ENCODE data around the gene PPP3R1.

DNA sequence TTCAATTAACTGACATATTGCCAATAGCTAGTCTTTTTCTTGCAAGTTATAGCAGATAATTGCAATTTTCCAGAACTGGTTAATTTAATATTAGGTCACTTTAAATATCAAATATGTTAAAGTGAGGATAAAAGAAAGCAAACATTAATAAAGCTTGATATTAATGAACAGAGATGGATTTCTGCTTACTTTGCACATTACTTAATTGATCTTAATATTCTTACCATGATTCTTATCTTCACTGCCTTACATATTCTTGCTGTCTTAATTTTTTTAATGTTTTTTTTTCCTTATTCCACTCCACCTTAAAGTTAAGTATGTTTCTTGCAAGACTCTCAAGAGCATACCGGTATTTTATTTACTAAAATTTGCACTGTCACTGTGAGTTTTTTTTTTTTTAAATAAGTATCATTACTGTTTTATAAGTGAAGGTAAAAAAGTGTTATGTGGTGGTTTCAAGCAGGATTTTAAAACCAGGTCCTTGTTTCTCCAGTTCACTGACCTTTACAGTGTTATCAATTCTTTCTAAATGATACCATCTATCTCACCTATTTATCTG is 33.9 kb downstream of the PPP3R1 start:
- TF ChIP-seq, protein P1, sequence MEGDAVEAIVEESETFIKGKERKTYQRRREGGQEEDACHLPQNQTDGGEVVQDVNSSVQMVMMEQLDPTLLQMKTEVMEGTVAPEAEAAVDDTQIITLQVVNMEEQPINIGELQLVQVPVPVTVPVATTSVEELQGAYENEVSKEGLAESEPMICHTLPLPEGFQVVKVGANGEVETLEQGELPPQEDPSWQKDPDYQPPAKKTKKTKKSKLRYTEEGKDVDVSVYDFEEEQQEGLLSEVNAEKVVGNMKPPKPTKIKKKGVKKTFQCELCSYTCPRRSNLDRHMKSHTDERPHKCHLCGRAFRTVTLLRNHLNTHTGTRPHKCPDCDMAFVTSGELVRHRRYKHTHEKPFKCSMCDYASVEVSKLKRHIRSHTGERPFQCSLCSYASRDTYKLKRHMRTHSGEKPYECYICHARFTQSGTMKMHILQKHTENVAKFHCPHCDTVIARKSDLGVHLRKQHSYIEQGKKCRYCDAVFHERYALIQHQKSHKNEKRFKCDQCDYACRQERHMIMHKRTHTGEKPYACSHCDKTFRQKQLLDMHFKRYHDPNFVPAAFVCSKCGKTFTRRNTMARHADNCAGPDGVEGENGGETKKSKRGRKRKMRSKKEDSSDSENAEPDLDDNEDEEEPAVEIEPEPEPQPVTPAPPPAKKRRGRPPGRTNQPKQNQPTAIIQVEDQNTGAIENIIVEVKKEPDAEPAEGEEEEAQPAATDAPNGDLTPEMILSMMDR (IDR thresholded peaks at IDR 0.05 in 2 of 3, conservative IDR thresholded peaks at IDR 0.05 in 1 of 3; ENCODE audit: insufficient read depth in 2 of 3, low read depth in 1 of 3, low read length in 3 of 3): no peak
- no peak for TF ChIP-seq SETDB1 (IDR thresholded peaks at IDR 0.05; ENCODE audit: low read length)
- TF ChIP-seq KLF6 (CRISPR knock-in tag; IDR thresholded peaks at IDR 0.05; ENCODE audit: borderline replicate concordance): no peak
- no peak for TF ChIP-seq JUNB (CRISPR knock-in tag; conservative IDR thresholded peaks at IDR 0.05)
- TF ChIP-seq, protein P2, sequence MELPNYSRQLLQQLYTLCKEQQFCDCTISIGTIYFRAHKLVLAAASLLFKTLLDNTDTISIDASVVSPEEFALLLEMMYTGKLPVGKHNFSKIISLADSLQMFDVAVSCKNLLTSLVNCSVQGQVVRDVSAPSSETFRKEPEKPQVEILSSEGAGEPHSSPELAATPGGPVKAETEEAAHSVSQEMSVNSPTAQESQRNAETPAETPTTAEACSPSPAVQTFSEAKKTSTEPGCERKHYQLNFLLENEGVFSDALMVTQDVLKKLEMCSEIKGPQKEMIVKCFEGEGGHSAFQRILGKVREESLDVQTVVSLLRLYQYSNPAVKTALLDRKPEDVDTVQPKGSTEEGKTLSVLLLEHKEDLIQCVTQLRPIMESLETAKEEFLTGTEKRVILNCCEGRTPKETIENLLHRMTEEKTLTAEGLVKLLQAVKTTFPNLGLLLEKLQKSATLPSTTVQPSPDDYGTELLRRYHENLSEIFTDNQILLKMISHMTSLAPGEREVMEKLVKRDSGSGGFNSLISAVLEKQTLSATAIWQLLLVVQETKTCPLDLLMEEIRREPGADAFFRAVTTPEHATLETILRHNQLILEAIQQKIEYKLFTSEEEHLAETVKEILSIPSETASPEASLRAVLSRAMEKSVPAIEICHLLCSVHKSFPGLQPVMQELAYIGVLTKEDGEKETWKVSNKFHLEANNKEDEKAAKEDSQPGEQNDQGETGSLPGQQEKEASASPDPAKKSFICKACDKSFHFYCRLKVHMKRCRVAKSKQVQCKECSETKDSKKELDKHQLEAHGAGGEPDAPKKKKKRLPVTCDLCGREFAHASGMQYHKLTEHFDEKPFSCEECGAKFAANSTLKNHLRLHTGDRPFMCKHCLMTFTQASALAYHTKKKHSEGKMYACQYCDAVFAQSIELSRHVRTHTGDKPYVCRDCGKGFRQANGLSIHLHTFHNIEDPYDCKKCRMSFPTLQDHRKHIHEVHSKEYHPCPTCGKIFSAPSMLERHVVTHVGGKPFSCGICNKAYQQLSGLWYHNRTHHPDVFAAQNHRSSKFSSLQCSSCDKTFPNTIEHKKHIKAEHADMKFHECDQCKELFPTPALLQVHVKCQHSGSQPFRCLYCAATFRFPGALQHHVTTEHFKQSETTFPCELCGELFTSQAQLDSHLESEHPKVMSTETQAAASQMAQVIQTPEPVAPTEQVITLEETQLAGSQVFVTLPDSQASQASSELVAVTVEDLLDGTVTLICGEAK (IDR thresholded peaks at IDR 0.05): no peak
- TF ChIP-seq, protein P2 (CRISPR knock-in tag; IDR thresholded peaks at IDR 0.05): no peak
- TF ChIP-seq TRIM24 (IDR thresholded peaks at IDR 0.05): no peak
- TF ChIP-seq ZNF24 (IDR thresholded peaks at IDR 0.05): no peak
- TF ChIP-seq PURB (CRISPR knock-in tag; IDR thresholded peaks at IDR 0.05; ENCODE audit: low read depth): no peak
- TF ChIP-seq SMAD3 (CRISPR knock-in tag; conservative IDR thresholded peaks at IDR 0.05): no peak
- no peak for TF ChIP-seq POLR2G (IDR thresholded peaks at IDR 0.05; ENCODE audit: low read depth, low read length)
- no peak for TF ChIP-seq SMARCE1 (IDR thresholded peaks at IDR 0.05)

Measured in K562 (cell line).